HCT116 (cell line): ENCODE data around the gene CIZ1. TPM values are rescaled to one million over a fixed set of nuclear protein-coding genes. Genes with fewer than 3 reads are reported as not detected.

Experiments
- ATAC-seq: fragments of 200-7000 bp; cut with Tn5 transposase; 2 replicates; pipeline ENCODE4 v1.9.1; 2020; ENCODE audit warnings: mild to moderate bottlenecking, moderate library complexity
- BruUV-seq: library from RNA; stranded (reverse); fragments of 400-500 nt; replicated peaks from 2 replicates; lab custom pipeline; 2021; lab: Mats Ljungman, UMichigan
- CTCF ChIA-PET: fragments of 300-600 bp; sonication (Branson Sonifier 250); formaldehyde crosslinking; loops from one replicate; lab custom pipeline; 2021; ENCODE audit warnings: antibody characterized with exemption; lab: Charles Lee
- POLR2A ChIA-PET: fragments of 300-600, 350-600 bp; sonication (Branson Sonifier 250); formaldehyde crosslinking; loops from one replicate; lab custom pipeline; 2021; ENCODE audit warnings: antibody characterized with exemption; lab: Charles Lee
- RAD21 ChIA-PET, 2 experiments: fragments of 300-600 bp; sonication (Branson Sonifier 250); formaldehyde crosslinking; loops; one replicate each; lab custom pipeline; 2023; ENCODE audit warnings: low total read pairs in 2 of 2; ENCODE audit not compliant: uncharacterized antibody in 2 of 2, unreplicated experiment in 2 of 2, low non-redundant PET in 1 of 2; lab: Charles Lee
- DNase-seq: peaks from one replicate; pipeline ENCODE4 v3.0.0-alpha.2; 2010; ENCODE audit warnings: low read depth, low spot score
- H2AFZ ChIP-seq: fragments of 200-600 bp; shearing (Covaris generic), sonication (generic); 2 replicates; pipeline ENCODE4 v1.6.1; 2017; ENCODE audit warnings: low read depth, mixed run types, mixed read lengths, antibody characterized with exemption, low read length; ENCODE audit not compliant: poor library complexity, severe bottlenecking
- H3K27ac ChIP-seq: 2 replicates; pipeline ENCODE4 v1.5.1; 2012; ENCODE audit warnings: low read depth, low read length
- H3K27me3 ChIP-seq: fragments of 200-600 bp; sonication (generic); 2 replicates; pipeline ENCODE4 v1.6.1; 2016; ENCODE audit warnings: mixed run types, low read length, mixed read lengths; ENCODE audit not compliant: insufficient read depth
- H3K36me3 ChIP-seq, 2 experiments: fragments of 200-500 bp in 1 of 2; fragments of 200-600 bp in 1 of 2; sonication (Bioruptor generic) in 1 of 2; sonication (generic) in 1 of 2; 2 replicates each; pipeline versions ENCODE4 v1.5.1 to v1.6.1; 2014 to 2016; ENCODE audit warnings: low read length in 2 of 2, inconsistent platforms in 1 of 2, mixed read lengths in 1 of 2, mixed run types in 1 of 2; ENCODE audit not compliant: insufficient read depth in 2 of 2, control insufficient read depth in 1 of 2
- H3K4me1 ChIP-seq, 2 experiments: fragments of 200-600 bp in 1 of 2; sonication (generic) in 1 of 2; 2 replicates each; pipeline versions ENCODE4 v1.5.1 to v1.6.1; 2012 to 2017; ENCODE audit warnings: low read length in 2 of 2, inconsistent platforms in 1 of 2, mild to moderate bottlenecking in 1 of 2, mixed read lengths in 1 of 2, mixed run types in 1 of 2, moderate library complexity in 1 of 2; ENCODE audit not compliant: insufficient read depth in 2 of 2, control insufficient read depth in 1 of 2
- H3K4me2 ChIP-seq: fragments of 200-600 bp; sonication (generic); 2 replicates; pipeline ENCODE4 v1.6.1; 2017; ENCODE audit warnings: mixed run types, low read length, mixed read lengths
- H3K4me3 ChIP-seq, 2 experiments: fragments of 200-600 bp in 1 of 2; sonication (generic) in 1 of 2; replicated peaks in 1 of 2; 2 replicates each; pipeline ENCODE4 v1.5.1; 2011 to 2016; ENCODE audit warnings: low read length in 2 of 2, control low read depth in 1 of 2, low read depth in 1 of 2, mild to moderate bottlenecking in 1 of 2, mixed read lengths in 1 of 2, mixed run types in 1 of 2
- H3K79me2 ChIP-seq: fragments of 200-600 bp; sonication (generic); 2 replicates; pipeline ENCODE4 v1.6.1; 2017; ENCODE audit warnings: mild to moderate bottlenecking, mixed run types, low read length, moderate library complexity, mixed read lengths; ENCODE audit not compliant: insufficient read depth
- H3K9ac ChIP-seq: fragments of 200-600 bp; sonication (generic); 2 replicates; pipeline ENCODE4 v1.6.1; 2016; ENCODE audit warnings: low read length, mixed read lengths
- H3K9me2 ChIP-seq: fragments of 200-600 bp; sonication (generic), shearing (Covaris generic); 2 replicates; pipeline ENCODE4 v1.6.1; 2017; ENCODE audit warnings: mixed run types, mild to moderate bottlenecking, moderate library complexity; ENCODE audit not compliant: insufficient read depth
- H3K9me3 ChIP-seq, 2 experiments: fragments of 200-500 bp in 1 of 2; fragments of 200-600 bp in 1 of 2; sonication (Bioruptor generic) in 1 of 2; sonication (generic) in 1 of 2; 2 replicates each; pipeline ENCODE4 v1.6.1; 2014 to 2017; ENCODE audit warnings: low read length in 2 of 2, mixed read lengths in 2 of 2, inconsistent platforms in 1 of 2, low read depth in 1 of 2, mild to moderate bottlenecking in 1 of 2, mixed run types in 1 of 2, moderate library complexity in 1 of 2; ENCODE audit not compliant: control insufficient read depth in 1 of 2, insufficient read depth in 1 of 2
- H4K20me1 ChIP-seq: fragments of 200-600 bp; sonication (generic), shearing (Covaris generic); 2 replicates; pipeline ENCODE4 v1.6.1; 2017; ENCODE audit warnings: mixed run types, mild to moderate bottlenecking, moderate library complexity; ENCODE audit not compliant: insufficient read depth
- EGR1 ChIP-seq: IDR thresholded peaks from 2 replicates; pipeline ENCODE4 v1.6.1; 2012; ENCODE audit warnings: low read depth
- EZH2 ChIP-seq: fragments of 200-600 bp; sonication (generic); IDR thresholded peaks from 2 replicates; pipeline ENCODE4 v1.6.1; 2017; ENCODE audit warnings: antibody characterized with exemption, mixed run types
- EZH2phosphoT487 ChIP-seq: fragments of 200-600 bp; IDR thresholded peaks from 2 replicates; pipeline ENCODE4 v1.6.1; 2018; ENCODE audit warnings: antibody characterized with exemption, borderline replicate concordance
- JUND ChIP-seq: IDR thresholded peaks from 2 replicates; pipeline ENCODE4 v1.6.1; 2012
- POLR2AphosphoS5 ChIP-seq: IDR thresholded peaks from 2 replicates; pipeline ENCODE4 v1.6.1; 2011; ENCODE audit warnings: mild to moderate bottlenecking, low read depth, low read length, moderate library complexity
- RAD21 ChIP-seq: IDR thresholded peaks from 2 replicates; pipeline ENCODE4 v1.6.1; 2012; ENCODE audit warnings: low read depth, mild to moderate bottlenecking
- SIN3A ChIP-seq: IDR thresholded peaks from 2 replicates; pipeline ENCODE4 v1.6.1; 2012; ENCODE audit warnings: low read depth
- SRF ChIP-seq: IDR thresholded peaks from 2 replicates; pipeline ENCODE4 v1.6.1; 2012; ENCODE audit warnings: low read depth
- TCF7L2 ChIP-seq: IDR thresholded peaks from 2 replicates; pipeline ENCODE4 v1.7.0; 2011; ENCODE audit warnings: borderline replicate concordance, inconsistent platforms; ENCODE audit not compliant: insufficient read depth, insufficient read length; ENCODE audit errors: extremely low read depth
- ZFX ChIP-seq: fragments of 450-650 bp; IDR thresholded peaks from 2 replicates; pipeline ENCODE4 v1.6.1; 2017
- ZNF274 ChIP-seq: fragments of 200-500 bp; sonication (Bioruptor generic); IDR thresholded peaks from 2 replicates; pipeline ENCODE4 v1.6.1; 2014; ENCODE audit warnings: mild to moderate bottlenecking, low read depth, low read length, inconsistent platforms
- intact Hi-C: fragments of 100-400 bp; cut with micrococcal nuclease; formaldehyde crosslinking; loops from 2 replicates; pipeline ENCODE4 v1.10.0; 2022
- total RNA-seq: library from RNA; stranded (reverse); gene quantifications from one replicate; pipeline ENCODE4 v1.2.1, GENCODE V29; 2021; ENCODE audit not compliant: unreplicated experiment
- TF ChIP-seq, protein P1 (sequence below): IDR thresholded peaks from 2 replicates; pipeline ENCODE4 v1.6.1; 2012
- TF ChIP-seq, protein P2 (sequence below), 3 experiments: fragments of 200-600 bp in 1 of 3; sonication (generic) in 1 of 3; IDR thresholded peaks in 2 of 3; conservative IDR thresholded peaks in 1 of 3; 2 replicates each; pipeline ENCODE4 v1.5.1; 2012 to 2017; ENCODE audit warnings: low read depth in 2 of 3, low read length in 2 of 3, antibody characterized with exemption in 1 of 3, borderline replicate concordance in 1 of 3, control low read depth in 1 of 3, mild to moderate bottlenecking in 1 of 3, mixed read lengths in 1 of 3, mixed run types in 1 of 3, moderate library complexity in 1 of 3; ENCODE audit not compliant: insufficient read depth in 1 of 3
- TF ChIP-seq, protein P3 (sequence below): IDR thresholded peaks from 2 replicates; pipeline ENCODE4 v1.6.1; 2011; ENCODE audit warnings: mild to moderate bottlenecking, low read length, moderate library complexity; ENCODE audit not compliant: insufficient replicate concordance; ENCODE audit errors: extremely low read depth

Gene CIZ1
- total RNA-seq, 1 experiment from 2014 or later, result 144 TPM

DNA sequence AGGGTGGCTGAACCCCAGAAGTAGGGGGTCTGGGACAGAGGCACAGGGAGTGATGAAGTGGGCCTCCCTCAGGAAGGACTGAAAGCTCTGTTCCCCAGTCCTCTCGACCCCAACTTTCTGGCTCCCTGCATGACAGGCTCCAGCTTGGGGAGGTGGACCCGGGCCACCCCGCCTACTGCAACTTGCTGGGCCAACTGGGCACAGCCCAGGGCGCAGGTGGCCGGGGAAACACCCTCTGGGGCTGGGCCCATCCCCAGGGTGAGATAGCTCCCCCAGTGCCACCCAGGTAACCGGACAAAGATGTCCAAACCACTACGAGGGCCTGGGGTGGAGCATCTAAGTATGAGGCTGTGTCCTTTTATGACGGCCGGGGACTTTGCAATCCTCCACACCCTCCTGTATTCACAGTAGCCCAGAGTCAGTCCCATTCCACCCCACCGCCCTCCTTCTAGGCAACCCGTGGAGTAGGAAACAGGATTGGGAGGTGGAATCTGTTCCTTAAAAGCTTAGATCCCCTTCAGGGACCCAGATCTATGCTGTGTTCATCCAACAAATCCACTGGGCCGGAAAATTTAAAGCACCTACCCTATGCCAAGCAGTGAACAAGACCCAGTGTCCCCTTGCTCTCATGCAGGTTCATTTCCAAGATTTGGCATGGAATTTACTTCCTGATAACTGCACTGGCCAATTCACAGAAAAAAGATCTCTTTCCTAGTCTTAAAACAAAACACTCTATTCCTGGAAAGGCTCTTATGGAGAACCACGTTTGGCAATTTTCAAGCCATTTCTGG is 31.7 kb upstream of the CIZ1 start:
- intact Hi-C loops, result no loop called here
- H3K27ac ChIP-seq, result no peak overlapping the region
- H4K20me1 ChIP-seq, result no peaks in the 10 kb centered on the region
- TF ChIP-seq EZH2phosphoT487 (no peak), EZH2 (no peak)
- H3K9me3 ChIP-seq, result no peaks in the 10 kb centered on the region
- ChIA-PET RAD21 (no interaction called here), POLR2A (no interaction called here), CTCF (no interaction called here)
- H3K27me3 ChIP-seq, result no peaks in the 10 kb centered on the region
- H3K79me2 ChIP-seq, result no peaks in the 10 kb centered on the region
- H2AFZ ChIP-seq, result no peak overlapping the region
- no peaks in the 10 kb centered on the region for H3K36me3 ChIP-seq
- H3K4me3 ChIP-seq, result no peak overlapping the region
- H3K4me1 ChIP-seq, result peaks cover 4 to 10% of the 10 kb centered on the region in 2 experiments
- H3K4me2 ChIP-seq, result no peak overlapping the region
- ATAC-seq (no peak), DNase-seq (no peak)
- H3K9me2 ChIP-seq, result no peaks in the 10 kb centered on the region
- no peak overlapping the region for H3K9ac ChIP-seq
- no TSS peak for BruUV-seq

DNA sequence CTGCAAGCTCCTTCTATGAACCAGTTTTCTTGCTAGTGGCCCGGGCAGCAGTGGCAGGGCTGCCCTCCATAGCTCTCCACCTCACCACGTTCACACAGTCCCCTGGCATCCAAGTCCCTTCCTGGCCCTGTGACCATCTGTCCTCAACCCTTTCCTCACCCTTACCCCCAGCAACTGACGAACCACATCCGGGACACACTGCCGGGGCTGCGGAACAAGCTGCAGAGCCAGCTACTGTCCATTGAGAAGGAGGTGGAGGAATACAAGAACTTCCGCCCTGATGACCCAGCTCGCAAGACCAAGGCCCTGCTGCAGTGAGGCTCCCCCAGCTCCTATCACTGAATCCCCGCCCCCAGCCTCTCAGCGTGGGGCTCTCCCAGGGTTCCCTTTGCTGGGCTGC is 30.7 kb upstream of the CIZ1 start:
- Histone ChIP-seq H4K20me1 (no peaks in the 10 kb centered on the region), H3K4me1 (peaks cover 7 to 15% of the 10 kb centered on the region in 2 experiments), H3K4me3 (no peak overlapping the region), H3K9me3 (no peaks in the 10 kb centered on the region), H3K27me3 (no peaks in the 10 kb centered on the region), H3K9ac (no peak overlapping the region), H3K9me2 (no peaks in the 10 kb centered on the region), H3K79me2 (no peaks in the 10 kb centered on the region), H3K36me3 (no peaks in the 10 kb centered on the region), H3K27ac (no peak overlapping the region), H3K4me2 (no peak overlapping the region), H2AFZ (no peak overlapping the region)
- ChIA-PET RAD21 (no interaction called here), CTCF (no interaction called here), POLR2A (no interaction called here)
- ATAC-seq (no peak), DNase-seq (no peak)
- no TSS peak for BruUV-seq
- intact Hi-C loops, result no loop called here
- TF ChIP-seq, protein P1, sequence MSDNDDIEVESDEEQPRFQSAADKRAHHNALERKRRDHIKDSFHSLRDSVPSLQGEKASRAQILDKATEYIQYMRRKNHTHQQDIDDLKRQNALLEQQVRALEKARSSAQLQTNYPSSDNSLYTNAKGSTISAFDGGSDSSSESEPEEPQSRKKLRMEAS, result no peak
- TF ChIP-seq ZNF274, result no peak
- TF ChIP-seq TCF7L2, result no peak
- TF ChIP-seq ZFX, result no peak
- TF ChIP-seq, protein P2, sequence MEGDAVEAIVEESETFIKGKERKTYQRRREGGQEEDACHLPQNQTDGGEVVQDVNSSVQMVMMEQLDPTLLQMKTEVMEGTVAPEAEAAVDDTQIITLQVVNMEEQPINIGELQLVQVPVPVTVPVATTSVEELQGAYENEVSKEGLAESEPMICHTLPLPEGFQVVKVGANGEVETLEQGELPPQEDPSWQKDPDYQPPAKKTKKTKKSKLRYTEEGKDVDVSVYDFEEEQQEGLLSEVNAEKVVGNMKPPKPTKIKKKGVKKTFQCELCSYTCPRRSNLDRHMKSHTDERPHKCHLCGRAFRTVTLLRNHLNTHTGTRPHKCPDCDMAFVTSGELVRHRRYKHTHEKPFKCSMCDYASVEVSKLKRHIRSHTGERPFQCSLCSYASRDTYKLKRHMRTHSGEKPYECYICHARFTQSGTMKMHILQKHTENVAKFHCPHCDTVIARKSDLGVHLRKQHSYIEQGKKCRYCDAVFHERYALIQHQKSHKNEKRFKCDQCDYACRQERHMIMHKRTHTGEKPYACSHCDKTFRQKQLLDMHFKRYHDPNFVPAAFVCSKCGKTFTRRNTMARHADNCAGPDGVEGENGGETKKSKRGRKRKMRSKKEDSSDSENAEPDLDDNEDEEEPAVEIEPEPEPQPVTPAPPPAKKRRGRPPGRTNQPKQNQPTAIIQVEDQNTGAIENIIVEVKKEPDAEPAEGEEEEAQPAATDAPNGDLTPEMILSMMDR (IDR thresholded peaks at IDR 0.05 in 2 of 3, conservative IDR thresholded peaks at IDR 0.05 in 1 of 3; ENCODE audit: borderline replicate concordance in 1 of 3, insufficient read depth in 1 of 3, low read depth in 2 of 3, low read length in 2 of 3), result no peak
- TF ChIP-seq EGR1, result no peak
- TF ChIP-seq JUND, result no peak
- no peak for TF ChIP-seq RAD21
- TF ChIP-seq SIN3A, result no peak
- TF ChIP-seq EZH2phosphoT487, result no peak
- no peak for TF ChIP-seq SRF
- TF ChIP-seq, protein P3, sequence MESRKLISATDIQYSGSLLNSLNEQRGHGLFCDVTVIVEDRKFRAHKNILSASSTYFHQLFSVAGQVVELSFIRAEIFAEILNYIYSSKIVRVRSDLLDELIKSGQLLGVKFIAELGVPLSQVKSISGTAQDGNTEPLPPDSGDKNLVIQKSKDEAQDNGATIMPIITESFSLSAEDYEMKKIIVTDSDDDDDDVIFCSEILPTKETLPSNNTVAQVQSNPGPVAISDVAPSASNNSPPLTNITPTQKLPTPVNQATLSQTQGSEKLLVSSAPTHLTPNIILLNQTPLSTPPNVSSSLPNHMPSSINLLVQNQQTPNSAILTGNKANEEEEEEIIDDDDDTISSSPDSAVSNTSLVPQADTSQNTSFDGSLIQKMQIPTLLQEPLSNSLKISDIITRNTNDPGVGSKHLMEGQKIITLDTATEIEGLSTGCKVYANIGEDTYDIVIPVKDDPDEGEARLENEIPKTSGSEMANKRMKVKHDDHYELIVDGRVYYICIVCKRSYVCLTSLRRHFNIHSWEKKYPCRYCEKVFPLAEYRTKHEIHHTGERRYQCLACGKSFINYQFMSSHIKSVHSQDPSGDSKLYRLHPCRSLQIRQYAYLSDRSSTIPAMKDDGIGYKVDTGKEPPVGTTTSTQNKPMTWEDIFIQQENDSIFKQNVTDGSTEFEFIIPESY, result no peak
- no peak for TF ChIP-seq POLR2AphosphoS5
- no peak for TF ChIP-seq EZH2
